Panc1 (cell line): ENCODE measurements around the gene WDR86. TPM values are rescaled to one million over a fixed set of nuclear protein-coding genes. Genes with fewer than 3 reads are reported as not detected.

Experiments
- ATAC-seq: fragments of 200-7000 bp; cut with Tn5 transposase; 2 replicates; pipeline ENCODE4 v1.9.1; 2020; ENCODE audit warnings: mild to moderate bottlenecking, moderate library complexity
- BruUV-seq: library from RNA; stranded (reverse); fragments of 400-500 nt; replicated peaks from 2 replicates; lab custom pipeline; 2021; lab: Mats Ljungman, UMichigan
- CTCF ChIA-PET: fragments of 300-600 bp; sonication (Branson Sonifier 250); formaldehyde crosslinking; loops from one replicate; lab custom pipeline; 2022; ENCODE audit warnings: antibody characterized with exemption; lab: Charles Lee
- POLR2A ChIA-PET: fragments of 300-600 bp; sonication (Branson Sonifier 250); formaldehyde crosslinking; loops from one replicate; lab custom pipeline; 2022; ENCODE audit warnings: antibody characterized with exemption; lab: Charles Lee
- DNase-seq: peaks from one replicate; pipeline ENCODE4 v3.0.0-alpha.2; 2010; ENCODE audit warnings: low read depth, low spot score
- H3K27ac ChIP-seq: 2 replicates; pipeline ENCODE4 v1.5.1; 2011; ENCODE audit warnings: mild to moderate bottlenecking, low read length, inconsistent platforms
- H3K27me3 ChIP-seq: fragments of 200-500 bp; sonication (Bioruptor generic); 2 replicates; pipeline ENCODE4 v1.6.0; 2014; ENCODE audit warnings: low read length, inconsistent platforms; ENCODE audit not compliant: control insufficient read depth, insufficient read depth
- H3K36me3 ChIP-seq: fragments of 200-500 bp; sonication (Bioruptor generic); 2 replicates; pipeline ENCODE4 v1.5.1; 2014; ENCODE audit warnings: inconsistent platforms, mild to moderate bottlenecking, low read length, moderate library complexity; ENCODE audit not compliant: control insufficient read depth, insufficient read depth
- H3K4me1 ChIP-seq: 2 replicates; pipeline ENCODE4 v1.5.1; 2011; ENCODE audit warnings: inconsistent platforms, mild to moderate bottlenecking, low read length, moderate library complexity; ENCODE audit not compliant: control insufficient read depth, insufficient read depth
- H3K4me3 ChIP-seq, 2 experiments: 2 replicates each; pipeline ENCODE4 v1.5.1; 2011 to 2012; ENCODE audit warnings: low read depth in 2 of 2, low read length in 2 of 2, mild to moderate bottlenecking in 2 of 2, inconsistent platforms in 1 of 2, moderate library complexity in 1 of 2
- H3K9me3 ChIP-seq: fragments of 200-500 bp; sonication (Bioruptor generic); 2 replicates; pipeline ENCODE4 v1.5.1; 2014; ENCODE audit warnings: low read depth, mild to moderate bottlenecking, inconsistent platforms, low read length, moderate library complexity; ENCODE audit not compliant: control insufficient read depth, insufficient read depth
- POLR2AphosphoS5 ChIP-seq: IDR thresholded peaks from 2 replicates; pipeline ENCODE4 v1.6.1; 2012; ENCODE audit warnings: mild to moderate bottlenecking, low read depth, low read length, moderate library complexity
- SIN3A ChIP-seq: IDR thresholded peaks from 2 replicates; pipeline ENCODE4 v1.6.1; 2012; ENCODE audit warnings: low read depth, mild to moderate bottlenecking, low read length, moderate library complexity, borderline replicate concordance; ENCODE audit not compliant: insufficient read depth
- TCF7L2 ChIP-seq: IDR thresholded peaks from 2 replicates; pipeline ENCODE4 v1.6.1; 2011; ENCODE audit warnings: mild to moderate bottlenecking, low read depth, low read length, inconsistent platforms
- in situ Hi-C: cut with HindIII; loops from 2 replicates; pipeline ENCODE4 v1.10.0; 2016; ENCODE audit warnings: low sequenced_read_pairs, low pct_unique_long_range_greater_than_20kb
- intact Hi-C: fragments of 100-400 bp; cut with micrococcal nuclease; formaldehyde crosslinking; loops from one replicate; pipeline ENCODE4 v1.10.0; 2022; ENCODE audit not compliant: unreplicated experiment
- total RNA-seq: library from RNA; stranded (reverse); gene quantifications from one replicate; pipeline ENCODE4 v1.2.1, GENCODE V29; 2021; ENCODE audit not compliant: unreplicated experiment
- TF ChIP-seq, protein P1 (sequence below), 2 experiments: IDR thresholded peaks; 2 replicates each; pipeline ENCODE4 v1.6.1; 2011 to 2012; ENCODE audit warnings: low read depth in 2 of 2, control low read depth in 1 of 2, low read length in 1 of 2, mild to moderate bottlenecking in 1 of 2, moderate library complexity in 1 of 2; ENCODE audit not compliant: insufficient read depth in 1 of 2
- TF ChIP-seq, protein P2 (sequence below): fragments of 450-650 bp; IDR thresholded peaks from 2 replicates; pipeline ENCODE4 v1.5.1; 2017; ENCODE audit warnings: mild to moderate bottlenecking

The WDR86 gene
- total RNA-seq, 1 experiment from 2014 or later: 0.72 TPM

DNA sequence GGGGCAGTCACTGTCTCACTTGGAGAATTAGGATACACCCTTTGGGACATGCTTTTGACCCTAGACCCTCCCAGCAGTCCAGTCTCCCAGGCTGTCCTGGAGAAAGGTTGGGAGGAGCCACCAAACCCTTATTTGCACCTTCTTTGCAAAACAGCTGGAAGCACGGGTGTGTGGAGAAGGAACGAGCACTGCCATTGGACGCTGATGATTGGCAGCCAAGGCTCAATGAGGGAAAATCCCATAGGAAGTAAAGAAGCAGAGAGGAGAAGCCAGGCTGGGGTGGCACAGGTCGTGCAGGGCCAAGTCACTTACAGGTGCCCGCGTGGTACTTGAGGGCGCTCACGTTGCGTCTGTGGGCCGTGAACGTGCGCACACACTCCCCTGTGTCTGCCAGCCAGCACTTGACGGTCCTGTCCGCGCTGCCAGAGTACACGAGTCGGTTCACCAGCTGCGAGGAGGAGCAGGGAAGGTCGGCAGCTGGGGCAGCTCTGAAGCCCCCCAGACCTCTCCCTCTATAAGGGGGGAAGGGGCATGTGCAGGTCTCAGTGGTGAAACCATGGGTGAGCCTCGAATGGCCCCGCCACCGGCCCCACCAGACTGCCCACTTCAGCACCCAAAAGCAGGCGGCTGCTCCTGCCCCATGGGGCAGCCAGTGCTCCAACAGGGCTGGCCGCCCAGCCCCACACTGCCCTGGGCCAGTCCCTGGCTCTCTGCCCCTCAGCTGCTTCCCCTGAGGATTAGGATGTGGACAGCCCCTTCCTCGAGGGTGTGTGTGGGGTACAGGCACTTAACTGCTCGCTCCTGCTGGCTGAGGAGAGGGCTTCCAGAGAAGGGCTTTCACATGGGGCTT is 24.8 kb downstream of the WDR86 start:
- DNase-seq (no peak), ATAC-seq (no peak)
- Histone ChIP-seq H3K4me1 (peaks cover 5% of the 10 kb centered on the region), H3K27ac (no peak overlapping the region; the same call in 1 of the 2 replicates), H3K36me3 (no peaks in the 10 kb centered on the region), H3K9me3 (no peaks in the 10 kb centered on the region), H3K27me3 (no peaks in the 10 kb centered on the region), H3K4me3 (no peak overlapping the region)
- TF ChIP-seq TCF7L2 (no peak), SIN3A (no peak), POLR2AphosphoS5 (no peak)
- no TSS peak for BruUV-seq
- intact Hi-C loops (no loop called here), in situ Hi-C loops (no loop called here)
- ChIA-PET CTCF (no interaction called here), POLR2A (no interaction called here)

DNA sequence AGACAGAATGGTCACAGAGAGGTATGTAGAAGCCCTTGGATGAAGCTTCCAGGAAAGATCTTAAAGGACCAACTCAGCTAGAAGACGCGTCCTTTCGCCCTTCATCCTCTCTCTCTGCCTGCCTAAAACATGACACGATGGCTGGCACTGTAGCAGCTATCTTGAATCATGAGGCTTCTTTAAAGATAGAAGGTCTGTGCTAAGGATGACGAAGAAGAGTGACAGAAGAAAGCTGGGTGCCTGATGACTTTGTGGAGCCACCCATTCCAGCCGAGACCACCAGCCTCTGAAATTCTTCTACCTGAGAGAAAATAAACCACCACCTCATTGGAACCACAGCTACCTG is 25.5 kb downstream of the WDR86 start:
- H3K27me3 ChIP-seq: no peaks in the 10 kb centered on the region
- H3K36me3 ChIP-seq: no peaks in the 10 kb centered on the region
- ChIA-PET CTCF (no interaction called here), POLR2A (no interaction called here)
- DNase-seq (no peak), ATAC-seq (no peak)
- no TSS peak for BruUV-seq
- H3K4me1 ChIP-seq: peaks cover 5% of the 10 kb centered on the region
- H3K4me3 ChIP-seq: no peak overlapping the region
- no peak for TF ChIP-seq SIN3A
- no peaks in the 10 kb centered on the region for H3K9me3 ChIP-seq
- in situ Hi-C loops (no loop called here), intact Hi-C loops (no loop called here)
- H3K27ac ChIP-seq: no peak overlapping the region

DNA sequence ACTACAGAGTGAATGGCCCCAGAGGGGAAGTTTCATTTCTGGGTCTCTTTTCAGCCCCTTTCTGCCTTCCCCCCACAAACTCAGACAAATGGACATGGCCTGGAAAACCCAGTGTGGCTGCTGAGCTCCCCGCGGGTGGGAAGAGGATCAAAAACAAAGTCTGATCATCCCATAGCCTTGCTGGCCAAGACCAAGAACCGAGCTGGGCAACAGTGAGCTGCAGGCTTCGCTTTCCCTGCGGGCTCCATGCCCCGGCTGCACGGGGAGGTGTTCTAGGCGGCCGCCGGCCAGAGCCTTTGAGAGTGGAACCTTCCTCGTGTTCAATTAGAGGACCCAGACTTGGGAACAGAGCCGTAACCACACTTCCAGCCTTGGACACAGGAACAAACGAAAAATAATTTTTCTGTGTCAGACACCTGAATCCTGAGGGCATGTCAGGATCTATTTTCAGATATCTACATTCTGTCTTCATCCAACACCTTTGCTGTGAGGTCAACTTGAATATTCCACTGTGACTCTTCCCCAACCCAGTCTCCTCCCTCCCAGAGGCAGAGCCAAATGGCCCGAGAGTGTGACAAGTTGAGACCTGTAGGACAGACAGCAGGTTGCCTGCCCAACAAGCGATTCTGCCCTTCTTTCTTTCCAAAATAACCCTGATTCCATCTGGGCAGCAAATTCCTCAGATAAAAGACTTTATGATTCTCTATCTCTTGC is 26.0 kb downstream of the WDR86 start:
- Histone ChIP-seq H3K4me1 (peaks cover 5% of the 10 kb centered on the region), H3K4me3 (no peak overlapping the region), H3K9me3 (no peaks in the 10 kb centered on the region), H3K27me3 (no peaks in the 10 kb centered on the region), H3K27ac (no peak overlapping the region), H3K36me3 (no peaks in the 10 kb centered on the region)
- CTCF ChIA-PET: interaction anchor here (0.6 kb wide), 1 partner anchor 492 kb away, joined by 3 read pairs; no protein-coding TSS in a partner anchor
- no peak for ATAC-seq
- in situ Hi-C loops (no loop called here), intact Hi-C loops (no loop called here)
- POLR2A ChIA-PET: interaction anchor here (0.6 kb wide), 1 partner anchor 100 kb away, joined by 4 read pairs; no protein-coding TSS in a partner anchor
- DNase-seq: no peak
- TF ChIP-seq POLR2AphosphoS5 (no peak), SIN3A (no peak), TCF7L2 (no peak)
- TF ChIP-seq, protein P1, sequence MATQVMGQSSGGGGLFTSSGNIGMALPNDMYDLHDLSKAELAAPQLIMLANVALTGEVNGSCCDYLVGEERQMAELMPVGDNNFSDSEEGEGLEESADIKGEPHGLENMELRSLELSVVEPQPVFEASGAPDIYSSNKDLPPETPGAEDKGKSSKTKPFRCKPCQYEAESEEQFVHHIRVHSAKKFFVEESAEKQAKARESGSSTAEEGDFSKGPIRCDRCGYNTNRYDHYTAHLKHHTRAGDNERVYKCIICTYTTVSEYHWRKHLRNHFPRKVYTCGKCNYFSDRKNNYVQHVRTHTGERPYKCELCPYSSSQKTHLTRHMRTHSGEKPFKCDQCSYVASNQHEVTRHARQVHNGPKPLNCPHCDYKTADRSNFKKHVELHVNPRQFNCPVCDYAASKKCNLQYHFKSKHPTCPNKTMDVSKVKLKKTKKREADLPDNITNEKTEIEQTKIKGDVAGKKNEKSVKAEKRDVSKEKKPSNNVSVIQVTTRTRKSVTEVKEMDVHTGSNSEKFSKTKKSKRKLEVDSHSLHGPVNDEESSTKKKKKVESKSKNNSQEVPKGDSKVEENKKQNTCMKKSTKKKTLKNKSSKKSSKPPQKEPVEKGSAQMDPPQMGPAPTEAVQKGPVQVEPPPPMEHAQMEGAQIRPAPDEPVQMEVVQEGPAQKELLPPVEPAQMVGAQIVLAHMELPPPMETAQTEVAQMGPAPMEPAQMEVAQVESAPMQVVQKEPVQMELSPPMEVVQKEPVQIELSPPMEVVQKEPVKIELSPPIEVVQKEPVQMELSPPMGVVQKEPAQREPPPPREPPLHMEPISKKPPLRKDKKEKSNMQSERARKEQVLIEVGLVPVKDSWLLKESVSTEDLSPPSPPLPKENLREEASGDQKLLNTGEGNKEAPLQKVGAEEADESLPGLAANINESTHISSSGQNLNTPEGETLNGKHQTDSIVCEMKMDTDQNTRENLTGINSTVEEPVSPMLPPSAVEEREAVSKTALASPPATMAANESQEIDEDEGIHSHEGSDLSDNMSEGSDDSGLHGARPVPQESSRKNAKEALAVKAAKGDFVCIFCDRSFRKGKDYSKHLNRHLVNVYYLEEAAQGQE (IDR thresholded peaks at IDR 0.05; ENCODE audit: insufficient read depth in 1 of 2, low read depth in 2 of 2, low read length in 1 of 2): no peak
- TF ChIP-seq, protein P2, sequence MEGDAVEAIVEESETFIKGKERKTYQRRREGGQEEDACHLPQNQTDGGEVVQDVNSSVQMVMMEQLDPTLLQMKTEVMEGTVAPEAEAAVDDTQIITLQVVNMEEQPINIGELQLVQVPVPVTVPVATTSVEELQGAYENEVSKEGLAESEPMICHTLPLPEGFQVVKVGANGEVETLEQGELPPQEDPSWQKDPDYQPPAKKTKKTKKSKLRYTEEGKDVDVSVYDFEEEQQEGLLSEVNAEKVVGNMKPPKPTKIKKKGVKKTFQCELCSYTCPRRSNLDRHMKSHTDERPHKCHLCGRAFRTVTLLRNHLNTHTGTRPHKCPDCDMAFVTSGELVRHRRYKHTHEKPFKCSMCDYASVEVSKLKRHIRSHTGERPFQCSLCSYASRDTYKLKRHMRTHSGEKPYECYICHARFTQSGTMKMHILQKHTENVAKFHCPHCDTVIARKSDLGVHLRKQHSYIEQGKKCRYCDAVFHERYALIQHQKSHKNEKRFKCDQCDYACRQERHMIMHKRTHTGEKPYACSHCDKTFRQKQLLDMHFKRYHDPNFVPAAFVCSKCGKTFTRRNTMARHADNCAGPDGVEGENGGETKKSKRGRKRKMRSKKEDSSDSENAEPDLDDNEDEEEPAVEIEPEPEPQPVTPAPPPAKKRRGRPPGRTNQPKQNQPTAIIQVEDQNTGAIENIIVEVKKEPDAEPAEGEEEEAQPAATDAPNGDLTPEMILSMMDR: no peak
- no TSS peak for BruUV-seq
